Large intestine (tissue), 3 donors: Measurements from ENCODE around the gene WDFY2. TPM values are rescaled to one million over a fixed set of nuclear protein-coding genes. Genes with fewer than 3 reads are reported as not detected.
"Not testable (repeated sequence)": the region's sequence is repeated elsewhere in the genome, so short reads cannot be mapped to it uniquely, and the experiment has no call there.

ENCODE experiments used
- DNase-seq, 2 donors: peaks; one replicate each; pipeline versions ENCODE4 v3.0.0 to v3.0.0-alpha.2; 2013
- H3K27ac ChIP-seq: one replicate; pipeline ENCODE4 v1.5.1; 2013; ENCODE audit warnings: low read length
- H3K27me3 ChIP-seq: 2 replicates; pipeline ENCODE4 v1.6.1; 2013; ENCODE audit warnings: low read length; ENCODE audit not compliant: control insufficient read depth, insufficient read depth
- H3K36me3 ChIP-seq: 2 replicates; pipeline ENCODE4 v1.6.1; 2013; ENCODE audit warnings: low read length; ENCODE audit not compliant: control insufficient read depth, insufficient read depth
- H3K4me1 ChIP-seq: one replicate; pipeline ENCODE4 v1.6.1; 2013; ENCODE audit warnings: low read length; ENCODE audit not compliant: control insufficient read depth, insufficient read depth
- H3K4me3 ChIP-seq: one replicate; pipeline ENCODE4 v1.5.1; 2013; ENCODE audit warnings: low read length
- H3K9me3 ChIP-seq: one replicate; pipeline ENCODE4 v1.6.1; 2013; ENCODE audit warnings: mild to moderate bottlenecking, low read depth, low read length, moderate library complexity; ENCODE audit not compliant: control insufficient read depth
- WGBS: methylation state at CpG from one replicate; pipeline ENCODE4 v1.1.5; 2013; ENCODE audit warnings: low lambda C conversion rate; ENCODE audit not compliant: insufficient coverage; 5-methylcytosine and 5-hydroxymethylcytosine counted together
- polyA plus RNA-seq: library from polyadenylated mRNA; unstranded; fragments of 120-200 nt; gene quantifications from one replicate; pipeline ENCODE4 v1.2.1, GENCODE V29; 2013

WDFY2 gene
- polyA plus RNA-seq, 1 donor, result 7.2 TPM

GRCh38 chr13:51585696-51586095, 1.4 kb downstream of the WDFY2 start:
- H3K9me3 ChIP-seq, result no peaks in the 10 kb centered on the region
- H3K4me1 ChIP-seq, result peaks cover 4% of the 10 kb centered on the region
- 100% methylated on average over 2 of the region's 4 CpGs for WGBS
- H3K4me3 ChIP-seq, result peak overlapping the region; percentile 86
- DNase-seq, result no peak
- no peak overlapping the region for H3K27ac ChIP-seq
- no peaks in the 10 kb centered on the region for H3K36me3 ChIP-seq
- no peaks in the 10 kb centered on the region for H3K27me3 ChIP-seq

- Histone ChIP-seq H3K9me3 (no peaks in the 10 kb centered on the region), H3K36me3 (no peaks in the 10 kb centered on the region), H3K27ac (no peak overlapping the region), H3K4me3 (no peak overlapping the region), H3K4me1 (peaks cover 4% of the 10 kb centered on the region), H3K27me3 (no peaks in the 10 kb centered on the region)
- WGBS, result no CpG with 5 or more reads among the region's 3 CpGs
- DNase-seq, result no peak
Observed at GRCh38 chr13:51587372-51587771, 3.1 kb downstream of the WDFY2 start.

- Histone ChIP-seq H3K4me3 (no peak overlapping the region), H3K36me3 (no peaks in the 10 kb centered on the region), H3K27me3 (no peaks in the 10 kb centered on the region), H3K27ac (no peak overlapping the region), H3K9me3 (no peaks in the 10 kb centered on the region), H3K4me1 (peaks cover 1% of the 10 kb centered on the region)
- 100% methylated on average over 1 of the region's 2 CpGs for WGBS
- no peak for DNase-seq
Observed at GRCh38 chr13:51588406-51588949, 4.2 kb downstream of the WDFY2 start.

- Histone ChIP-seq H3K9me3 (no peaks in the 10 kb centered on the region), H3K36me3 (no peaks in the 10 kb centered on the region), H3K27ac (no peak overlapping the region), H3K4me3 (no peak overlapping the region), H3K27me3 (no peaks in the 10 kb centered on the region), H3K4me1 (no peaks in the 10 kb centered on the region)
- no peak for DNase-seq
- WGBS, result no CpG with 5 or more reads among the region's 2 CpGs
Observed at GRCh38 chr13:51589793-51590192, 5.5 kb downstream of the WDFY2 start.

GRCh38 chr13:51590231-51590970, 6.1 kb downstream of the WDFY2 start:
- H3K36me3 ChIP-seq, result no peaks in the 10 kb centered on the region
- H3K27ac ChIP-seq, result no peak overlapping the region
- WGBS, result 100% methylated on average over 1 of the region's 1 CpG
- no peaks in the 10 kb centered on the region for H3K9me3 ChIP-seq
- no peak for DNase-seq
- no peaks in the 10 kb centered on the region for H3K4me1 ChIP-seq
- no peak overlapping the region for H3K4me3 ChIP-seq
- no peaks in the 10 kb centered on the region for H3K27me3 ChIP-seq

GRCh38 chr13:51590971-51591627, 6.8 kb downstream of the WDFY2 start:
- H3K27ac ChIP-seq, result no peak overlapping the region
- H3K4me3 ChIP-seq, result no peak overlapping the region
- no peaks in the 10 kb centered on the region for H3K9me3 ChIP-seq
- WGBS, result no CpG with 5 or more reads among the region's 4 CpGs
- H3K4me1 ChIP-seq, result no peaks in the 10 kb centered on the region
- H3K36me3 ChIP-seq, result no peaks in the 10 kb centered on the region
- no peaks in the 10 kb centered on the region for H3K27me3 ChIP-seq
- DNase-seq, result no peak

GRCh38 chr13:51591938-51592337, 7.7 kb downstream of the WDFY2 start:
- not testable (repeated sequence) for H3K4me3 ChIP-seq, DNase-seq, H3K36me3 ChIP-seq, H3K9me3 ChIP-seq, H3K27ac ChIP-seq, H3K4me1 ChIP-seq, H3K27me3 ChIP-seq
- WGBS, result no CpG with 5 or more reads among the region's 1 CpG

GRCh38 chr13:51594432-51594831, 10.2 kb downstream of the WDFY2 start:
- WGBS, result 80% methylated on average over 1 of the region's 3 CpGs
- no peaks in the 10 kb centered on the region for H3K27me3 ChIP-seq
- no peak overlapping the region for H3K4me3 ChIP-seq
- no peak overlapping the region for H3K27ac ChIP-seq
- no peaks in the 10 kb centered on the region for H3K9me3 ChIP-seq
- no peaks in the 10 kb centered on the region for H3K36me3 ChIP-seq
- DNase-seq, result no peak
- no peaks in the 10 kb centered on the region for H3K4me1 ChIP-seq

GRCh38 chr13:51595416-51595815, 11.2 kb downstream of the WDFY2 start:
- Histone ChIP-seq H3K36me3 (no peaks in the 10 kb centered on the region), H3K4me3 (no peak overlapping the region), H3K27ac (no peak overlapping the region), H3K4me1 (no peaks in the 10 kb centered on the region), H3K9me3 (no peaks in the 10 kb centered on the region), H3K27me3 (no peaks in the 10 kb centered on the region)
- 80% methylated on average over 2 of the region's 3 CpGs for WGBS
- DNase-seq, result no peak

GRCh38 chr13:51596541-51596940, 12.3 kb downstream of the WDFY2 start:
- Histone ChIP-seq H3K9me3 (no peaks in the 10 kb centered on the region), H3K27ac (no peak overlapping the region), H3K4me3 (no peak overlapping the region), H3K27me3 (no peaks in the 10 kb centered on the region), H3K36me3 (no peaks in the 10 kb centered on the region), H3K4me1 (peaks cover 2% of the 10 kb centered on the region)
- peak in 1 of 2 donors; percentile 42 for DNase-seq
- WGBS, result 17% methylated on average over 1 of the region's 2 CpGs
